ENCODE data around the gene ZNF281. TPM values are rescaled to one million over a fixed set of nuclear protein-coding genes. Genes with fewer than 3 reads are reported as not detected.

Gene ZNF281
- total RNA-seq, 1 donor = 45.6 TPM

DNA sequence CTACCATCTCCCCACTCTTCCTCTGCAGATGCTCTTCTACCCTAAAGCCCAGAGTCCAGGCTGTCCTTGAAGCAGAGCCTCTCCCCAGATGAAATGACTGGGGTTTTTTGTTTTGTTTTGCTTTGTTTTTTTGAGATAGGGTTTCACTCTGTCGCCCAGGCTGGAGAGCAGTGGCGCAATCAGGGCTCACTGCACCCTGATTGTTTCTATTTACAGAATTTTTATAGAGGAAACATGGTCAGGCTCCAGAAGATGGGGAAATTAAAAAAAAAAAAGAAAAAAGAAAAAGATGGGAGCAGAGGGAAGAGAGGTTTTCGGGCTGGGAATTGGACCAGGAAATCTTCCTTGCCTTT is 43.7 kb upstream of the ZNF281 start:
- Histone ChIP-seq H3K4me3 (ENCODE audit: insufficient read depth, low read length) (peak overlapping the region; percentile 44), H4K20me1 (ENCODE audit: insufficient read depth, low read length) (no peaks in the 10 kb centered on the region), H2AFZ (ENCODE audit: low read length) (peak overlapping the region; percentile 82), H3K27me3 (ENCODE audit: insufficient read depth, low read length) (no peaks in the 10 kb centered on the region), H3K9me3 (ENCODE audit: low read depth, low read length) (no peaks in the 10 kb centered on the region), H3K4me1 (ENCODE audit: insufficient read depth, low read length) (peaks cover 3% of the 10 kb centered on the region), H3K4me2 (ENCODE audit: insufficient read depth, low read length) (peak overlapping the region; percentile 52), H3K36me3 (ENCODE audit: insufficient read depth, low read length) (no peaks in the 10 kb centered on the region), H3K27ac (ENCODE audit: low read depth, low read length) (no peak overlapping the region), H3K79me2 (ENCODE audit: insufficient read depth, low read length) (no peaks in the 10 kb centered on the region)
- TF ChIP-seq, protein P1, sequence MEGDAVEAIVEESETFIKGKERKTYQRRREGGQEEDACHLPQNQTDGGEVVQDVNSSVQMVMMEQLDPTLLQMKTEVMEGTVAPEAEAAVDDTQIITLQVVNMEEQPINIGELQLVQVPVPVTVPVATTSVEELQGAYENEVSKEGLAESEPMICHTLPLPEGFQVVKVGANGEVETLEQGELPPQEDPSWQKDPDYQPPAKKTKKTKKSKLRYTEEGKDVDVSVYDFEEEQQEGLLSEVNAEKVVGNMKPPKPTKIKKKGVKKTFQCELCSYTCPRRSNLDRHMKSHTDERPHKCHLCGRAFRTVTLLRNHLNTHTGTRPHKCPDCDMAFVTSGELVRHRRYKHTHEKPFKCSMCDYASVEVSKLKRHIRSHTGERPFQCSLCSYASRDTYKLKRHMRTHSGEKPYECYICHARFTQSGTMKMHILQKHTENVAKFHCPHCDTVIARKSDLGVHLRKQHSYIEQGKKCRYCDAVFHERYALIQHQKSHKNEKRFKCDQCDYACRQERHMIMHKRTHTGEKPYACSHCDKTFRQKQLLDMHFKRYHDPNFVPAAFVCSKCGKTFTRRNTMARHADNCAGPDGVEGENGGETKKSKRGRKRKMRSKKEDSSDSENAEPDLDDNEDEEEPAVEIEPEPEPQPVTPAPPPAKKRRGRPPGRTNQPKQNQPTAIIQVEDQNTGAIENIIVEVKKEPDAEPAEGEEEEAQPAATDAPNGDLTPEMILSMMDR (IDR thresholded peaks at IDR 0.05; ENCODE audit: extremely low read depth, low read depth, low read length) = no peak
- DNase-seq (ENCODE audit: insufficient read length, low spot score, missing footprints) = peak; percentile 2

DNA sequence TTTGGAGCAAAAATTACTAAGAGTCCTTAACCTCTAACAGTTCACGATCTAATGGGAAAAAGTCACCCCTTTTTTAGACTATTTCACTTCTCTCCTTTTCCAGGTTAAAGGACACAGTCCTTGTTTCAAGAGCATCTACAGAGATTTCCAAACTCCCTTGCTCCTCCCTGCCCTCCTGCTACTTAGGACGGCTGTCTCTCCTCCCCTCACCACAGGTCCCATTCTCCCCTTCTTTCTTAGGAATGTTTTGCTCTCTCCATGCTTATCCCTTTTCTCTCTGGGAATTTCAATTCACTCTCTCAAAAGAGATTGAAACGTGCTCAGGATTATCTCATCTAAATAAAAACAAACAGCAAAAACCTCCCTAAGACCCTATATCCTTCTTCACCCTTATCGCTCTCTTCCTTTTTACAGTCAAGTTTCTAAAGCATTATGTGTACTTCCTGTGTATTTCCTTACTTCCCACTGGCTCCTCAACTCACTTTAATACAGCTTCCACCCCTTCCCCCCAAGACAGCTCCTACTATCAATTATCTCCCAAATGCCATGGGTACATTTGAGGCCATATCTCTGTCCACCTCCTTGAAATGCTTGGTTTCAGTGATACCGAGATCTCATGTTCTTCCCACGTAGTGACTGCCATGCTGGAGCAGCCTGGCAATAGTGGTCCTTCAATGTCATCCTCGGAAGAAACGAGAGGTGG is 43.2 kb upstream of the ZNF281 start:
- Histone ChIP-seq H4K20me1 (ENCODE audit: insufficient read depth, low read length) (no peaks in the 10 kb centered on the region), H3K4me1 (ENCODE audit: insufficient read depth, low read length) (peaks cover 3% of the 10 kb centered on the region), H3K27ac (ENCODE audit: low read depth, low read length) (no peak overlapping the region), H3K4me3 (ENCODE audit: insufficient read depth, low read length) (peak overlapping the region; percentile 44), H3K4me2 (ENCODE audit: insufficient read depth, low read length) (peak overlapping the region; percentile 52), H3K27me3 (ENCODE audit: insufficient read depth, low read length) (no peaks in the 10 kb centered on the region), H3K79me2 (ENCODE audit: insufficient read depth, low read length) (no peaks in the 10 kb centered on the region), H3K9me3 (ENCODE audit: low read depth, low read length) (no peaks in the 10 kb centered on the region), H3K36me3 (ENCODE audit: insufficient read depth, low read length) (no peaks in the 10 kb centered on the region), H2AFZ (ENCODE audit: low read length) (peak overlapping the region; percentile 82)
- TF ChIP-seq, protein P1 (IDR thresholded peaks at IDR 0.05; ENCODE audit: extremely low read depth, low read depth, low read length) = no peak
- no peak for DNase-seq (ENCODE audit: insufficient read length, low spot score, missing footprints)

DNA sequence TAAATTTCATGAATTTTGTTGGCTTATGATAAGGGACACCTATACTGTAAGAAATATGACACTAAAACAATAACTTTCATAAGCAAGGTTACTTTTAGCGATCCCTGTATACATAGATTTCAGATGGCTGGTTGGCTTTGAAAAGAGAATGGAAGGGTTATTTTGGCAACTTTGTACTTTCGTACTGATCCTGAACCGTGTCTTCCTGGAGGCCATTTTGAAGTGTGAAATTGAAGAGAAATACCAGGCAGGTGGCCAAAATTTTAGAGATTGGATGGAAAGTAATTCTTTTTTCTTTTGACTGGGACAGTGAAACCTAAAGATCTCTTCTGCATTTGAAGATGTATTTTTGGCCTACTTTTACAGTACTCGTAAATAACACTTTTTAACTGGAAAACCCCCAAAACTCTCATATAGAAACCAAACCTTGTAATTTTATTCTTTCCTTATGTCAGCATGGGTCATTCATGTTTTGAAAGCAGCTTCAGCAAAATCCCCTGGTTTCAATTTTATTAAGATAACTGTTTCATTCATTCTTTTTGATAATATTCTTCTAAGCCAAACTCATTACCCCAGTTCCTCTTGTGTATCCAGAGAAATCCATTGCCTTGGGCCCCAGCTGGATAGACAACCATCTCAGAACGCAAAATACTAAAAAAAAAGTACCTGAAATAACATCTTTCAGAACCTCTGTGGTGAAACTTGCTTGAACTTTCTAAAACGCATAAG is 38.4 kb upstream of the ZNF281 start:
- no peak overlapping the region for H3K27ac ChIP-seq (ENCODE audit: low read depth, low read length)
- H2AFZ ChIP-seq (ENCODE audit: low read length) = no peak overlapping the region
- no peak overlapping the region for H3K4me2 ChIP-seq (ENCODE audit: insufficient read depth, low read length)
- no peak overlapping the region for H3K4me3 ChIP-seq (ENCODE audit: insufficient read depth, low read length)
- TF ChIP-seq, protein P1 (IDR thresholded peaks at IDR 0.05; ENCODE audit: extremely low read depth, low read depth, low read length) = no peak
- H3K27me3 ChIP-seq (ENCODE audit: insufficient read depth, low read length) = no peaks in the 10 kb centered on the region
- no peaks in the 10 kb centered on the region for H3K9me3 ChIP-seq (ENCODE audit: low read depth, low read length)
- H3K4me1 ChIP-seq (ENCODE audit: insufficient read depth, low read length) = peaks cover 5% of the 10 kb centered on the region
- H4K20me1 ChIP-seq (ENCODE audit: insufficient read depth, low read length) = no peaks in the 10 kb centered on the region
- DNase-seq (ENCODE audit: insufficient read length, low spot score, missing footprints) = no peak
- H3K36me3 ChIP-seq (ENCODE audit: insufficient read depth, low read length) = no peaks in the 10 kb centered on the region
- H3K79me2 ChIP-seq (ENCODE audit: insufficient read depth, low read length) = no peaks in the 10 kb centered on the region

DNA sequence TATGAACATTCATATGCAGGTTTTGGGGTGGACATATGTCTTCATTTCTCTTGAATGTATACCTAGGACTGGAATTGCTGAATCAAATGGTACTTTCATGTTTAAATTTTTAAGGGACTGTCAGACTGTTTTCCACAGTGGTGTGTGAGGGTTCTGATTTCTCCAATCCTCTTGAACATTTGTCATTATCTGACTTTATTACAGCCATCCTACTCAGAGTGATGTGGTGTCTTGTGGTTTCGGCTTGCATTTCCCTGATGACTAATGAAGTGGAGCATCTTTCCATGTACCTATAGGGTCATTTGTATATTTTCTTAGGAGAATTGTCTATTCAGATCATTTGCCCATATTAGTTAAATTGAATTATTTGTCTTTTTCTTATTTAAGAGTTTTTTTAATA is 35.4 kb upstream of the ZNF281 start:
- H3K9me3 ChIP-seq (ENCODE audit: low read depth, low read length) = no peaks in the 10 kb centered on the region
- no peaks in the 10 kb centered on the region for H3K36me3 ChIP-seq (ENCODE audit: insufficient read depth, low read length)
- no peaks in the 10 kb centered on the region for H4K20me1 ChIP-seq (ENCODE audit: insufficient read depth, low read length)
- H3K27me3 ChIP-seq (ENCODE audit: insufficient read depth, low read length) = no peaks in the 10 kb centered on the region
- no peak overlapping the region for H3K4me2 ChIP-seq (ENCODE audit: insufficient read depth, low read length)
- H2AFZ ChIP-seq (ENCODE audit: low read length) = no peak overlapping the region
- no peak overlapping the region for H3K4me3 ChIP-seq (ENCODE audit: insufficient read depth, low read length)
- no peaks in the 10 kb centered on the region for H3K79me2 ChIP-seq (ENCODE audit: insufficient read depth, low read length)
- no peak overlapping the region for H3K27ac ChIP-seq (ENCODE audit: low read depth, low read length)
- TF ChIP-seq, protein P1 (IDR thresholded peaks at IDR 0.05; ENCODE audit: extremely low read depth, low read depth, low read length) = no peak
- DNase-seq (ENCODE audit: insufficient read length, low spot score, missing footprints) = no peak
- peaks cover 5% of the 10 kb centered on the region for H3K4me1 ChIP-seq (ENCODE audit: insufficient read depth, low read length)
